Naive thymus-derived CD8-positive, alpha-beta T cell (primary cell): ENCODE measurements around the gene AGPAT1. TPM values are rescaled to one million over a fixed set of nuclear protein-coding genes. Genes with fewer than 3 reads are reported as not detected.
"Not testable (repeated sequence)": the region's sequence is repeated elsewhere in the genome, so short reads cannot be mapped to it uniquely, and the experiment has no call there.

ENCODE experiments used
- ATAC-seq, 2 donors: fragments of 150-1000 bp; cut with Tn5 transposase in 1 of 2; sonication (Bioruptor Pico), chemical (Tn5 transposase) in 1 of 2; 1 replicate in 1 of 2; 2 replicates in 1 of 2; pipeline ENCODE4 v1.10.0; 2021; ENCODE audit warnings: mild to moderate bottlenecking in 2 of 2, moderate library complexity in 2 of 2
- POLR2A ChIA-PET: fragments of 350-600 bp; sonication (Branson Sonifier 250); formaldehyde crosslinking; loops from one replicate; lab custom pipeline; 2021; ENCODE audit warnings: antibody characterized with exemption; lab: Charles Lee
- DNase-seq, 10 donors: peaks; one replicate each; pipeline versions ENCODE4 v3.0.0 to v3.0.0-alpha.2; 2020 to 2022
- H3K27ac Mint-ChIP-seq, 10 donors: one replicate each; pipeline ENCODE4 v1.8.0; 2020 to 2022; ENCODE audit warnings: mild to moderate bottlenecking in 10 of 10, mixed read lengths in 10 of 10, moderate library complexity in 4 of 10, inconsistent platforms in 1 of 10
- H3K27me3 Mint-ChIP-seq, 5 donors: one replicate each; pipeline ENCODE4 v1.8.0; 2021 to 2022; ENCODE audit warnings: mixed read lengths in 5 of 5
- H3K36me3 Mint-ChIP-seq, 3 donors: one replicate each; pipeline ENCODE4 v1.8.0; 2020 to 2022; ENCODE audit warnings: mixed read lengths in 3 of 3, mild to moderate bottlenecking in 2 of 3, inconsistent platforms in 1 of 3
- H3K4me1 Mint-ChIP-seq, 4 donors: one replicate each; pipeline ENCODE4 v1.8.0; 2021 to 2022; ENCODE audit warnings: mixed read lengths in 4 of 4
- H3K4me3 Mint-ChIP-seq, 10 donors: one replicate each; pipeline ENCODE4 v1.8.0; 2020 to 2022; ENCODE audit warnings: mild to moderate bottlenecking in 10 of 10, mixed read lengths in 10 of 10, moderate library complexity in 6 of 10, inconsistent platforms in 1 of 10
- H3K9me3 Mint-ChIP-seq, 9 donors: one replicate each; pipeline ENCODE4 v1.8.0; 2020 to 2022; ENCODE audit warnings: mixed read lengths in 9 of 9, mild to moderate bottlenecking in 3 of 9, inconsistent platforms in 1 of 9, moderate library complexity in 1 of 9
- polyA plus RNA-seq, 3 donors: library from polyadenylated mRNA; unstranded; fragments of 300-500 nt; fragmentation: Illumina TruSeq; gene quantifications; one replicate each; pipeline ENCODE4 v1.2.3, GENCODE V29; 2021
- total RNA-seq, 8 experiments: library from RNA in 2 of 8; stranded (reverse) in 2 of 8; gene quantifications; one replicate each; pipeline ENCODE4 v1.2.3 and lab custom pipeline; 2021 to 2026

Gene AGPAT1
- total and polyA plus RNA-seq, 5 experiments from 2014 or later = 16.3 to 28.6 (median 19.5) TPM

GRCh38 chr6:32151181-32151862, 24.6 kb downstream of the AGPAT1 start:
- ATAC-seq = peak in 1 of 2 donors; percentile 24
- H3K36me3 Mint-ChIP-seq = peaks cover 0 to 11% (median 0%) of the 10 kb centered on the region in 3 donors
- H3K27me3 Mint-ChIP-seq = peaks cover 0 to 31% (median 4%) of the 10 kb centered on the region in 5 donors
- H3K4me3 Mint-ChIP-seq = peak overlapping the region; percentile 81 to 100 (median 91)
- no peaks in the 10 kb centered on the region for H3K9me3 Mint-ChIP-seq
- peak overlapping the region; percentile 38 to 98 (median 92) for H3K27ac Mint-ChIP-seq
- peaks cover 45 to 76% (median 66%) of the 10 kb centered on the region in 4 donors for H3K4me1 Mint-ChIP-seq
- DNase-seq = peak in 4 of 10 donors; percentile 33 to 66 (median 42)
- POLR2A ChIA-PET = interaction anchor here (1.2 to 1.9 kb wide), 8 partner anchors 15 to 179 kb away, joined by 3 to 21 read pairs (median 6); partner anchors contain the start of genes ATF6B, DXO, FKBPL and GPSM3

- Mint-ChIP-seq H3K36me3 (peaks cover 0 to 5% (median 0%) of the 10 kb centered on the region in 3 donors), H3K27ac (peak overlapping the region in 9 of 10 donors; percentile 50 to 95 (median 84)), H3K4me1 (peaks cover 43 to 70% (median 59%) of the 10 kb centered on the region in 4 donors), H3K4me3 (peak overlapping the region; percentile 81 to 100 (median 91)), H3K27me3 (peaks cover 0 to 34% (median 4%) of the 10 kb centered on the region in 5 donors), H3K9me3 (no peaks in the 10 kb centered on the region)
- POLR2A ChIA-PET = interaction anchor here (1.0 to 1.6 kb wide), 5 partner anchors 14 to 178 kb away, joined by 3 to 7 read pairs (median 3); partner anchors contain the start of genes AGPAT1, DXO and GPSM3
- DNase-seq = peak in 2 of 10 donors; percentile 14 to 59
- ATAC-seq = no peak
Observed at GRCh38 chr6:32149932-32150870, 25.7 kb downstream of the AGPAT1 start.

DNA sequence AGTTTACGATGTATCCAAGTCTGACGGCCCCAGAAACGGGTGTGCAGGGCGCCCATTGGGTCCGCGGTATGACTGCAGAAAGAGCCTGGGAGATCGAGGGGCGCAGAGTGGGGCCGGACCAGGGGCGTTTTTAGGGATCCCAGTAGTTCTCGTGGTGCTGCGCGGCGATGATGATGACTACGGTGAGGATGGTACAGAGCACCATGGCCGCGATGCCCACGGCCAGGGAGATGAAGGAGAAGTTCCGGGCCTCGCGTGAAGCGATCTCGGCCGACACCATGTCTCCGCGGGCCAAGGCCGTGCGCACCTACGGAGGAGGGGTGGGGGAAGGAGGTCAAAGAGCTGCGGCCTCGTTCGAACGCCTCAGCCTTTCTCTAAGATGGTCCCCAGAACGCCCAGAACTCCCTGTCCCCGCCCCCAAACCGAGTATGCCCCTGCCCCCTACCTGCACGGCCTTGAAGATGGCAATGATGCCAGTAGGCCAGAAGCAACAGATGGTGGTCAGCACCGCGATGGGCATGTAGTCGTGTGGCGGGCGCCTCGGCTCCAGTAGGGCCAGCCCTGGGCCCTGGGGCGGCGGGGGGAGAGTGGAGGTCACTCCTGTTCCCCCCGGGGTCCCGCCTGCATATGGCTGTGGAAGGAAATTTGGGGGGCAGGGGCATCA, 26.7 kb downstream of the AGPAT1 start:
- Mint-ChIP-seq H3K36me3 (peaks cover 0 to 5% (median 0%) of the 10 kb centered on the region in 3 donors), H3K9me3 (no peaks in the 10 kb centered on the region), H3K4me3 (peak overlapping the region; percentile 81 to 94 (median 86)), H3K27ac (peak overlapping the region; percentile 38 to 95 (median 90)), H3K4me1 (peaks cover 37 to 60% (median 52%) of the 10 kb centered on the region in 4 donors), H3K27me3 (peaks cover 0 to 34% (median 4%) of the 10 kb centered on the region in 5 donors)
- POLR2A ChIA-PET = interaction anchor here (0.8 to 1.6 kb wide), 5 partner anchors 14 to 46 kb away, joined by 3 to 7 read pairs (median 4); partner anchors contain the start of genes AGPAT1, FKBPL and GPSM3
- ATAC-seq (peak; percentile 1 to 20), DNase-seq (peak in 1 of 10 donors; percentile 58)

GRCh38 chr6:32148289-32149091, 27.4 kb downstream of the AGPAT1 start:
- H3K4me3 Mint-ChIP-seq = peak overlapping the region; percentile 81 to 94 (median 86)
- H3K4me1 Mint-ChIP-seq = peaks cover 33 to 53% (median 47%) of the 10 kb centered on the region in 4 donors
- peak; percentile 55 to 84 (median 72) for DNase-seq
- peak; percentile 66 to 71 for ATAC-seq
- peaks cover 0 to 5% (median 0%) of the 10 kb centered on the region in 3 donors for H3K36me3 Mint-ChIP-seq
- H3K27ac Mint-ChIP-seq = peak overlapping the region; percentile 38 to 95 (median 90)
- POLR2A ChIA-PET = interaction anchor here (0.6 to 1.6 kb wide), 8 partner anchors 13 to 1153 kb away, joined by 3 to 7 read pairs (median 4); partner anchors contain the start of genes AGPAT1, ATF6B, FKBPL and GPSM3
- H3K27me3 Mint-ChIP-seq = peaks cover 0 to 34% (median 4%) of the 10 kb centered on the region in 5 donors
- H3K9me3 Mint-ChIP-seq = no peaks in the 10 kb centered on the region

- DNase-seq = peak in 1 of 10 donors; percentile 23
- no peak for ATAC-seq
- Mint-ChIP-seq H3K36me3 (peaks cover 0 to 5% (median 0%) of the 10 kb centered on the region in 3 donors), H3K4me3 (no peak overlapping the region), H3K9me3 (no peaks in the 10 kb centered on the region), H3K27me3 (peaks cover 0 to 34% (median 4%) of the 10 kb centered on the region in 5 donors), H3K27ac (peak overlapping the region in 3 of 10 donors; percentile 5 to 91 (median 63)), H3K4me1 (peaks cover 28 to 43% (median 39%) of the 10 kb centered on the region in 4 donors)
- POLR2A ChIA-PET = interaction anchor here (0.6 to 1.5 kb wide), 5 partner anchors 12 to 1153 kb away, joined by 3 to 4 read pairs (median 3); partner anchors contain the start of gene ATF6B
Observed at GRCh38 chr6:32147401-32148132, 28.3 kb downstream of the AGPAT1 start.

GRCh38 chr6:32146687-32147086, 29.2 kb downstream of the AGPAT1 start:
- Mint-ChIP-seq H3K9me3 (no peaks in the 10 kb centered on the region), H3K4me3 (peak overlapping the region in 1 of 10 donors; percentile 11), H3K27ac (peak overlapping the region in 3 of 10 donors; percentile 1 to 26 (median 6)), H3K36me3 (peaks cover 0 to 5% (median 0%) of the 10 kb centered on the region in 3 donors), H3K4me1 (peaks cover 25 to 35% (median 32%) of the 10 kb centered on the region in 4 donors), H3K27me3 (peaks cover 0 to 38% (median 8%) of the 10 kb centered on the region in 5 donors)
- DNase-seq = no peak
- POLR2A ChIA-PET = interaction anchor here (0.8 kb wide), 1 partner anchor 16 kb away, joined by 3 read pairs; the partner anchor contains the start of gene FKBPL
- ATAC-seq = no peak

DNA sequence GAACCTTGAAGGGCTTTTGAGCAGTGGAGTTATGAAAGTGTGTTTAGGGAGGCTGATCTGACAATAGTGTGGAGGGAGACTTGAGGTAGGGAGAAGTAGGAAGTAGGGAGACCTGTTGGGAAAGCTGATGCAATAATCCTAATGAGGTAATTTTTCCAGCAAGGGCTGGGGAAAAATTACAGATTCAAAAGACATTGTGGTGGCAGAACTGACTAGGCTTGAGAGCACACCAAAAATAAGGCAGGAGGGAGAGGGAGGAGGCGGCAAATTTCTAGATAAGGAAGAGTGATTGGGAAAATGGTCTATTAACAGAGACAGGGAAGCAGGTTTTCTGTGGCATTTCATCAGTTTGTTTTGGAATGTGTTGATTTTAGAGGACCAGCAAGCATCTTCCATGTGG, 29.6 kb downstream of the AGPAT1 start:
- ATAC-seq = no peak
- Mint-ChIP-seq H3K27ac (peak overlapping the region in 1 of 10 donors; percentile 1), H3K4me3 (no peak overlapping the region), H3K4me1 (peaks cover 24 to 31% (median 30%) of the 10 kb centered on the region in 4 donors), H3K27me3 (peaks cover 0 to 39% (median 9%) of the 10 kb centered on the region in 5 donors), H3K36me3 (peaks cover 0 to 5% (median 0%) of the 10 kb centered on the region in 3 donors), H3K9me3 (no peaks in the 10 kb centered on the region)
- POLR2A ChIA-PET = interaction anchor here (0.8 kb wide), 1 partner anchor 16 kb away, joined by 3 read pairs; the partner anchor contains the start of gene FKBPL
- no peak for DNase-seq

GRCh38 chr6:32144238-32144637, 31.6 kb downstream of the AGPAT1 start:
- peaks cover 0 to 29% (median 5%) of the 10 kb centered on the region in 5 donors for H3K27me3 Mint-ChIP-seq
- H3K27ac Mint-ChIP-seq, H3K9me3 Mint-ChIP-seq, DNase-seq, H3K36me3 Mint-ChIP-seq, H3K4me3 Mint-ChIP-seq, POLR2A ChIA-PET, ATAC-seq: not testable (repeated sequence)
- H3K4me1 Mint-ChIP-seq = peaks cover 12 to 19% (median 15%) of the 10 kb centered on the region in 4 donors

- H3K9me3 Mint-ChIP-seq = no peaks in the 10 kb centered on the region
Observed at GRCh38 chr6:32140420-32141046, 35.4 kb downstream of the AGPAT1 start.

More at GRCh38 chr6:32140420-32141046, 35.4 kb downstream of the AGPAT1 start:
- H3K27ac Mint-ChIP-seq = no peak overlapping the region
- POLR2A ChIA-PET = interaction anchor here (0.6 to 2.0 kb wide), 2 partner anchors 10 to 1515 kb away, joined by 4 read pairs; partner anchors contain the start of gene FKBPL
- ATAC-seq (no peak), DNase-seq (peak in 1 of 10 donors; percentile 2)
- no peaks in the 10 kb centered on the region for H3K36me3 Mint-ChIP-seq
- peaks cover 0 to 8% (median 5%) of the 10 kb centered on the region in 5 donors for H3K27me3 Mint-ChIP-seq
- peaks cover 0 to 2% (median 0%) of the 10 kb centered on the region in 4 donors for H3K4me1 Mint-ChIP-seq
- no peak overlapping the region for H3K4me3 Mint-ChIP-seq
